NOMO-1 treated with DMSO at 0.1 percent for 48 hours (cell line): ENCODE measurements around the gene VSTM2B.

Experiments
- DNase-seq: peaks from one replicate; lab custom pipeline; 2025; ENCODE audit not compliant: unreplicated experiment; lab: John Stamatoyannopoulos, UW

VSTM2B gene

GRCh38 chr19:29495901-29496441, 29.8 kb upstream of the VSTM2B start:
- DNase-seq = no peak

GRCh38 chr19:29497241-29497640, 28.6 kb upstream of the VSTM2B start:
- DNase-seq = no peak

- DNase-seq = no peak
Observed at GRCh38 chr19:29497686-29498436, 27.9 kb upstream of the VSTM2B start.

GRCh38 chr19:29499261-29499920, 26.4 kb upstream of the VSTM2B start:
- no peak for DNase-seq

GRCh38 chr19:29499921-29500590, 25.7 kb upstream of the VSTM2B start:
- no peak for DNase-seq

GRCh38 chr19:29501816-29502580, 23.8 kb upstream of the VSTM2B start:
- DNase-seq = no peak

GRCh38 chr19:29502581-29502850, 23.3 kb upstream of the VSTM2B start:
- no peak for DNase-seq

- DNase-seq = no peak
Observed at GRCh38 chr19:29503140-29503758, 22.5 kb upstream of the VSTM2B start.

- DNase-seq = no peak
Observed at GRCh38 chr19:29503785-29504184, 22.0 kb upstream of the VSTM2B start.

- DNase-seq = no peak
Observed at GRCh38 chr19:29504454-29504853, 21.3 kb upstream of the VSTM2B start.

- no peak for DNase-seq
Observed at GRCh38 chr19:29505097-29505824, 20.5 kb upstream of the VSTM2B start.

GRCh38 chr19:29506619-29506911, 19.2 kb upstream of the VSTM2B start:
- no peak for DNase-seq

- no peak for DNase-seq
Observed at GRCh38 chr19:29507081-29507860, 18.5 kb upstream of the VSTM2B start.

GRCh38 chr19:29508181-29508580, 17.6 kb upstream of the VSTM2B start:
- DNase-seq = no peak

- DNase-seq = no peak
Observed at GRCh38 chr19:29509456-29509855, 16.3 kb upstream of the VSTM2B start.

GRCh38 chr19:29510701-29511265, 15.0 kb upstream of the VSTM2B start:
- no peak for DNase-seq

- no peak for DNase-seq
Observed at GRCh38 chr19:29511768-29512167, 14.0 kb upstream of the VSTM2B start.

- DNase-seq = no peak
Observed at GRCh38 chr19:29512748-29513147, 13.0 kb upstream of the VSTM2B start.

- no peak for DNase-seq
Observed at GRCh38 chr19:29514525-29515232, 11.1 kb upstream of the VSTM2B start.
